IMR-90 (cell line): ENCODE results near the gene LRRC18. TPM values are rescaled to one million over a fixed set of nuclear protein-coding genes. Genes with fewer than 3 reads are reported as not detected.

ENCODE experiments used
- ATAC-seq: fragments of 200-7000 bp; cut with Tn5 transposase; 2 replicates; pipeline ENCODE4 v1.9.1; 2020; ENCODE audit warnings: low read depth, mild to moderate bottlenecking, moderate library complexity
- BruUV-seq: library from RNA; stranded (reverse); fragments of 400-500 nt; replicated peaks from 2 replicates; lab custom pipeline; 2021; lab: Mats Ljungman, UMichigan
- CTCF ChIA-PET: fragments of 300-600 bp; formaldehyde crosslinking; extraction: SDS; loops from one replicate; lab custom pipeline; 2021; ENCODE audit warnings: antibody characterized with exemption; lab: Yijun Ruan, JAX
- POLR2A ChIA-PET: fragments of 300-600 bp; sonication (Branson Sonifier 250); formaldehyde crosslinking; loops from one replicate; lab custom pipeline; 2022; ENCODE audit warnings: antibody characterized with exemption; ENCODE audit not compliant: unreplicated experiment; lab: Charles Lee
- DNase-seq: peaks from one replicate; pipeline ENCODE4 v3.0.0; 2013
- H2AFZ ChIP-seq: replicated peaks from 2 replicates; pipeline ENCODE3; 2013; ENCODE audit warnings: low read length, mild to moderate bottlenecking; ENCODE audit not compliant: poor library complexity
- H2AK5ac ChIP-seq: 2 replicates; pipeline ENCODE4 v1.6.1; 2013; ENCODE audit warnings: low read depth, low read length, inconsistent platforms
- H2AK9ac ChIP-seq: replicated peaks from 2 replicates; pipeline ENCODE3; 2013; ENCODE audit warnings: mild to moderate bottlenecking, low read depth, low read length, moderate library complexity; ENCODE audit not compliant: poor library complexity
- H2BK120ac ChIP-seq: 2 replicates; pipeline ENCODE4 v1.6.1; 2013; ENCODE audit warnings: low read depth, low read length, inconsistent platforms
- H2BK15ac ChIP-seq: 3 replicates; pipeline ENCODE4 v1.6.1; 2013; ENCODE audit warnings: low read depth, low read length, inconsistent platforms
- H2BK20ac ChIP-seq: 2 replicates; pipeline ENCODE4 v1.6.1; 2013; ENCODE audit warnings: low read depth, mild to moderate bottlenecking, inconsistent platforms, low read length, moderate library complexity
- H2BK5ac ChIP-seq: 2 replicates; pipeline ENCODE4 v1.6.1; 2013; ENCODE audit warnings: mild to moderate bottlenecking, low read depth, low read length, inconsistent platforms; ENCODE audit not compliant: poor library complexity, severe bottlenecking
- H3K14ac ChIP-seq: replicated peaks from 2 replicates; pipeline ENCODE4 v1.6.1; 2013; ENCODE audit warnings: low read depth, low read length, inconsistent platforms
- H3K18ac ChIP-seq: 2 replicates; pipeline ENCODE4 v1.6.1; 2013; ENCODE audit warnings: low read depth, low read length, control low read depth
- H3K23ac ChIP-seq: 2 replicates; pipeline ENCODE4 v1.6.1; 2013; ENCODE audit warnings: low read depth, low read length, inconsistent platforms
- H3K27ac ChIP-seq: 2 replicates; pipeline ENCODE4 v1.5.1; 2013; ENCODE audit warnings: mild to moderate bottlenecking, control low read depth, low read length; ENCODE audit not compliant: insufficient read depth
- H3K27me3 ChIP-seq: 2 replicates; pipeline ENCODE4 v1.6.1; 2013; ENCODE audit warnings: low read length; ENCODE audit not compliant: control insufficient read depth, insufficient read depth
- H3K36me3 ChIP-seq: 2 replicates; pipeline ENCODE4 v1.6.1; 2013; ENCODE audit warnings: low read length, mixed read lengths; ENCODE audit not compliant: control insufficient read depth, insufficient read depth
- H3K4ac ChIP-seq: 2 replicates; pipeline ENCODE4 v1.6.1; 2013; ENCODE audit warnings: low read depth, low read length, inconsistent platforms
- H3K4me1 ChIP-seq: 2 replicates; pipeline ENCODE4 v1.6.1; 2013; ENCODE audit warnings: low read length, mixed read lengths; ENCODE audit not compliant: control insufficient read depth, insufficient read depth
- H3K4me2 ChIP-seq: 2 replicates; pipeline ENCODE4 v1.6.1; 2013; ENCODE audit warnings: low read depth, mild to moderate bottlenecking, control low read depth, low read length, moderate library complexity
- H3K4me3 ChIP-seq: 2 replicates; pipeline ENCODE4 v1.5.1; 2013; ENCODE audit warnings: low read depth, mild to moderate bottlenecking, control low read depth, low read length, moderate library complexity; ENCODE audit not compliant: insufficient read depth
- H3K56ac ChIP-seq: 2 replicates; pipeline ENCODE4 v1.6.1; 2013; ENCODE audit warnings: low read length, inconsistent platforms; ENCODE audit not compliant: insufficient read depth; ENCODE audit errors: extremely low read depth
- H3K79me1 ChIP-seq, 2 experiments: 2 replicates each; pipeline ENCODE4 v1.6.1; 2013; ENCODE audit warnings: low read length in 2 of 2, inconsistent platforms in 1 of 2, low read depth in 1 of 2
- H3K9ac ChIP-seq: 2 replicates; pipeline ENCODE4 v1.6.1; 2013; ENCODE audit warnings: low read depth, low read length, control low read depth
- H3K9me1 ChIP-seq: 2 replicates; pipeline ENCODE4 v1.6.1; 2013; ENCODE audit warnings: low read length, inconsistent platforms; ENCODE audit not compliant: insufficient read depth
- H3K9me3 ChIP-seq: 2 replicates; pipeline ENCODE4 v1.6.1; 2013; ENCODE audit warnings: low read length; ENCODE audit not compliant: control insufficient read depth, insufficient read depth
- H4K20me1 ChIP-seq: 2 replicates; pipeline ENCODE4 v1.6.1; 2013; ENCODE audit warnings: low read length, inconsistent platforms; ENCODE audit not compliant: insufficient read depth
- H4K5ac ChIP-seq: 2 replicates; pipeline ENCODE4 v1.6.1; 2013; ENCODE audit warnings: mild to moderate bottlenecking, low read depth, low read length, control low read depth
- H4K8ac ChIP-seq, 2 experiments: 2 replicates each; pipeline ENCODE4 v1.6.1; 2013; ENCODE audit warnings: low read depth in 2 of 2, low read length in 2 of 2, control low read depth in 1 of 2, inconsistent platforms in 1 of 2
- H4K91ac ChIP-seq: 2 replicates; pipeline ENCODE4 v1.6.1; 2013; ENCODE audit warnings: low read depth, low read length, inconsistent platforms; ENCODE audit not compliant: insufficient read depth
- BHLHE40 ChIP-seq: fragments of 150-350 bp; IDR thresholded peaks from 2 replicates; pipeline ENCODE4 v1.6.1; 2016; ENCODE audit warnings: mild to moderate bottlenecking, low read depth, low read length
- CEBPB ChIP-seq: IDR thresholded peaks from 2 replicates; pipeline ENCODE4 v1.6.1; 2012; ENCODE audit warnings: low read depth, low read length, improper control_type of control experiment
- CHD1 ChIP-seq: IDR thresholded peaks from 2 replicates; pipeline ENCODE4 v1.6.1; 2012; ENCODE audit warnings: low read depth, low read length, improper control_type of control experiment
- CTCF ChIP-seq: conservative IDR thresholded peaks from 2 replicates; pipeline ENCODE4 v1.5.1; 2012; ENCODE audit warnings: mild to moderate bottlenecking, low read depth, low read length, improper control_type of control experiment
- ELK1 ChIP-seq: fragments of 150-350 bp; IDR thresholded peaks from 2 replicates; pipeline ENCODE4 v1.6.1; 2016; ENCODE audit warnings: low read depth, mild to moderate bottlenecking, low read length, moderate library complexity, borderline replicate concordance
- FOS ChIP-seq: fragments of 150-350 bp; IDR thresholded peaks from 2 replicates; pipeline ENCODE4 v1.6.1; 2016; ENCODE audit warnings: low read depth, low read length
- MAFK ChIP-seq: IDR thresholded peaks from 2 replicates; pipeline ENCODE4 v1.6.1; 2012; ENCODE audit warnings: low read depth, low read length, improper control_type of control experiment
- MAZ ChIP-seq: IDR thresholded peaks from 2 replicates; pipeline ENCODE4 v1.6.1; 2012; ENCODE audit warnings: low read depth, mild to moderate bottlenecking, low read length, improper control_type of control experiment, moderate library complexity, borderline replicate concordance
- MXI1 ChIP-seq: IDR thresholded peaks from 2 replicates; pipeline ENCODE4 v1.6.1; 2012; ENCODE audit warnings: low read depth, mild to moderate bottlenecking, low read length, moderate library complexity, borderline replicate concordance
- NFE2L2 ChIP-seq: fragments of 150-350 bp; IDR thresholded peaks from 2 replicates; pipeline ENCODE4 v1.6.1; 2016; ENCODE audit warnings: low read depth, mild to moderate bottlenecking, low read length
- POLR2A ChIP-seq: IDR thresholded peaks from 2 replicates; pipeline ENCODE4 v1.6.1; 2012; ENCODE audit warnings: mild to moderate bottlenecking, low read depth, low read length
- RAD21 ChIP-seq: IDR thresholded peaks from 2 replicates; pipeline ENCODE4 v1.6.1; 2012; ENCODE audit warnings: low read length, improper control_type of control experiment
- RCOR1 ChIP-seq: IDR thresholded peaks from 2 replicates; pipeline ENCODE4 v1.6.1; 2012; ENCODE audit warnings: mild to moderate bottlenecking, low read length, improper control_type of control experiment; ENCODE audit not compliant: insufficient replicate concordance
- RFX5 ChIP-seq: IDR thresholded peaks from 2 replicates; pipeline ENCODE4 v1.8.0; 2012; ENCODE audit warnings: low read depth, mild to moderate bottlenecking, low read length, moderate library complexity
- SMC3 ChIP-seq: fragments of 150-350 bp; IDR thresholded peaks from 2 replicates; pipeline ENCODE4 v1.6.1; 2016; ENCODE audit warnings: low read depth, mild to moderate bottlenecking, antibody characterized with exemption, low read length, moderate library complexity
- USF2 ChIP-seq: fragments of 150-350 bp; IDR thresholded peaks from 2 replicates; pipeline ENCODE4 v1.6.1; 2017; ENCODE audit warnings: mild to moderate bottlenecking, antibody characterized with exemption, low read length, low read depth
- WGBS, 2 experiments: methylation state at CpG; one replicate each; pipeline versions ENCODE4 v1.1.5 to v1.1.7; 2013; ENCODE audit warnings: missing lambda C conversion rate in 2 of 2; ENCODE audit not compliant: insufficient read length in 1 of 2; ENCODE audit errors: extremely low coverage in 2 of 2; 5-methylcytosine and 5-hydroxymethylcytosine counted together
- dilution Hi-C: fragments of 300-500 bp; cut with HindIII; formaldehyde crosslinking; loops from one replicate; pipeline ENCODE4 v1.14.3; 2018; ENCODE audit warnings: low sequenced_read_pairs; ENCODE audit not compliant: unreplicated experiment
- in situ Hi-C: fragments of 300-500 bp; cut with MboI; formaldehyde crosslinking; loops from 3 replicates; pipeline ENCODE4 v1.14.3; 2019; ENCODE audit warnings: low sequenced_read_pairs, inconsistent platforms, mixed read lengths
- intact Hi-C: fragments of 100-400 bp; cut with micrococcal nuclease; formaldehyde crosslinking; loops from 2 replicates; pipeline ENCODE4 v1.10.0; 2022
- polyA plus RNA-seq, 3 experiments: library from polyadenylated mRNA; depleted of rRNA; stranded (reverse); fragments of >200 nt; gene quantifications; 2 replicates each; pipeline ENCODE4 v1.2.3, GENCODE V29; 2012; ENCODE audit warnings: low replicate concordance in 1 of 3
- total RNA-seq: library from RNA; depleted of rRNA; stranded (reverse); fragments of >200 nt; gene quantifications from 2 replicates; pipeline ENCODE4 v1.2.3, GENCODE V29; 2012

Gene LRRC18
- total and polyA plus RNA-seq, 2 of the 4 experiments (the other 2 are of a cell fraction): not detected

- Histone ChIP-seq H3K14ac (no peak overlapping the region), H2AK9ac (no peak overlapping the region), H3K23ac (no peak overlapping the region), H3K9me3 (no peaks in the 10 kb centered on the region), H3K18ac (no peak overlapping the region), H3K56ac (no peak overlapping the region), H3K36me3 (no peaks in the 10 kb centered on the region), H3K27ac (no peak overlapping the region), H4K5ac (no peak overlapping the region), H2AFZ (no peak overlapping the region), H3K4me3 (no peak overlapping the region), H3K9ac (no peak overlapping the region), H4K91ac (no peak overlapping the region), H3K4ac (no peak overlapping the region), H4K8ac (no peak overlapping the region), H2BK5ac (no peak overlapping the region), H2BK120ac (no peak overlapping the region), H3K27me3 (peaks cover 27% of the 10 kb centered on the region), H3K4me1 (no peaks in the 10 kb centered on the region), H3K4me2 (no peak overlapping the region), H3K79me1 (no peaks in the 10 kb centered on the region), H3K9me1 (no peaks in the 10 kb centered on the region), H2BK20ac (no peak overlapping the region), H2AK5ac (no peak overlapping the region), H4K20me1 (no peaks in the 10 kb centered on the region), H2BK15ac (no peak overlapping the region)
- no TSS peak for BruUV-seq
- in situ Hi-C loops: no loop called here
- dilution Hi-C loops: no loop called here
- intact Hi-C loops: no loop called here
- no peak for DNase-seq
- POLR2A ChIA-PET: no interaction called here
- WGBS, 2 experiments: no CpG with 5 or more reads among the region's 2 CpGs
- CTCF ChIA-PET: no interaction called here
- TF ChIP-seq RFX5 (no peak), FOS (no peak), CTCF (no peak), CHD1 (no peak), MAFK (no peak), USF2 (no peak), SMC3 (no peak), BHLHE40 (no peak), RAD21 (no peak), POLR2A (no peak), MXI1 (no peak), ELK1 (no peak), NFE2L2 (no peak), CEBPB (no peak), RCOR1 (no peak), MAZ (no peak)
- no peak for ATAC-seq
Measured at GRCh38 chr10:48938281-48938680, 1.4 kb downstream of the LRRC18 start.
